HL-60/S4 treated with phorbol 12-myristate 13-acetate at 8.2 ng/mL for 4 days and 3 days (cell line): ENCODE measurements around the gene UBASH3A.

Experiments used
- in situ Hi-C: fragments of 300-500 bp; cut with MboI; formaldehyde crosslinking; loops from 2 replicates; pipeline ENCODE4 v1.15.0; 2022; ENCODE audit warnings: low sequenced_read_pairs

The UBASH3A gene

DNA sequence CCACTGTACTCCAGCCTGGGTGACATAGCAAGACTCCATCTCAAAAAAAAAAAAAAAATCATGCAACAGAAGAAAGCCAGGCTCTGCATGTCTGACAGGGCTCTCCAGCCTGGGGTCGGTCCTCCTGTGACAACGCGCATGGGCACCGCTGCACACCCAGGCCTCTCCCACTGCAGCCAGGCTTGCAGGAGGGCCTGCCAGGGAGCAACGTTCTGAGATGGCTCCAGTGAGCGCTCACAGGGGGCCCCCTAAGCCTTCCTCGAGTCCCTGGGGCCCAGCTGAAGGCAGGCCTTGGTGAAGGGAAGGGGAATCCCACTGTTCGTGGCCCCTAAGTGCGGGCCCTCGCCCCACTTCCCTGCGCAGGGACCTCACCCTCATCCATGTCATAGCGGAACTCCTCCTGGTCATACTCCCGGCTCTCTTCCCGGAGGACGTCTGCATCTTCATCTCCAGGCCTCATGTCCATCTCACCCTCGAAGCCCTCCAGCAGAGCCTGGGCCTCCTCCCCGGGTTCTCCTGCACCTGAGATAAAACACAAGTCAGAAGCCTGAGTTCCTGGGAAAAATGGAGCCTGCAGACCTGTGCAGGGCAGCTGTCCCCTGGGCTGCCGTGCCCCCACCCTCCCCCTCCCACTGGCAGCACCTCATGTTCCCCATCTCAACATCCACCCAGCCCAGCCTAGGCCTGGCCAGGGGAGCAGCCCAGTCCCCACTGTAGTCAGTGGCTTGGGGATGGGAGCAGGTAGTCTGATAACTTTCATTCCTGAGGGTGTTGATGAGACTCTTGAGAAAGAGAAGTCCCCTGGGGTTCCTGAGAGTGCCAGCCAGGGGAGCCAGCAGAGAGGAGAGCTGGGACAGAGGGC lies 72.1 kb downstream of the UBASH3A start:
- in situ Hi-C loops = no loop called here

- in situ Hi-C loops = no loop called here
Observed at GRCh38 chr21:42476388-42477331, 73.0 kb downstream of the UBASH3A start.

- in situ Hi-C loops = no loop called here
Observed at GRCh38 chr21:42478504-42478903, 74.8 kb downstream of the UBASH3A start.

DNA sequence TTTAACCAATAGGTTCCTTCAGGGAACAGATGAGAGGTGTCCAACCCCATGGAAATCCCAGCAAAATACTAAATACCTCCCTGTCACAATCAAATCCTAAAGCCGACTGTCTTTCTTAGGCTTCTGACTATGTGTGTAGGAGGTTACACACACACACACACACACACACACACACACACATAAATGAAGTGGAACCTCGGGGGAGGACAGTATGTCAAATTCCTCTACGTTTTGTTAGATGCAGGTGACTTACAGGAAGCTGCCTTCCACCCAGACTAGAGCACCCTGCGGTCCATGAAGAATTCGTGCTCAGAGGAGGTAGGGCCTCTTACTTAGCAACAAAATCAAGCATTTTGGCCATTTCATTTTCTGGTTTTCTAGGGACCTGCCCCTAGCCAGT lies 75.9 kb downstream of the UBASH3A start:
- in situ Hi-C loops = no loop called here

DNA sequence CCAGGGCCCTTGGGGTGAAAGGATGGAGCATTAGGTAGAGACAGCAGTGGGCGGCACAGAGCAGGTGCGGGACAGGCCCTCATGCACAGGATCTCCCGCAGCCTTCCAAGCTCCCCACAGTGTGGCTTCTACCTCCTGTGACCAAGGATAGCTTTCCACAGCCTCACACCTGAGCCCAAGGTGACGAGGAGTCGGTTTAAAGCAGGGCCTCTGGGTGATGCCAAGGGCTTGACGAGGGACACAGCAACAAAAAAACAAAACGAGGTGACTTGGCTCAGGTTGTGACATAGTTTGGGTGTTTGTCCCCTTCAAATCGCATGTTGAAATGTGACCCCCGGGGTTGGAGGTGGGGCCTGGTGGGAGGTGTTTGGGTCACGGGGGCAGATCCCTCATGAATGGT lies 77.0 kb downstream of the UBASH3A start:
- in situ Hi-C loops = no loop called here

GRCh38 chr21:42481169-42481568 lies 77.5 kb downstream of the UBASH3A start:
- in situ Hi-C loops = no loop called here

GRCh38 chr21:42484966-42485365 lies 81.3 kb downstream of the UBASH3A start:
- in situ Hi-C loops = no loop called here

DNA sequence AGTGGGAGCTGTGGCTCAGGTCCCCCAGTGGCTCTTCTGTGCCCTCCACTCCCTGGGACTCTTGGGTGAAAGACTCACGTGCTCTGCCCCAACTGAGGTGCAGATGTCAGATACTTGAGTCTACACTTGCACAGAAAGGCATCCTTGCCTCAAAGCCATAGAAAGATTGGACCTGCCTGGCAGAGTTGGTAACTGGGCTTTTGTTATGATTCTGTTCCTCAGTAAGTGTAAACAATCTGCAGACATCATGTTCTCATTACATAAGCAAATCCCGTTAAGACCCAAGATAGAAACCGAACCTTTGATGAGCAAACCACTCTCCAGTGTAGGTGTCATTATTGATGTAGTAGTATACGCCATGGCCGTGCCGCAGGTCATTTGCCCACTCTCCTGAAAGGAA lies 82.4 kb downstream of the UBASH3A start:
- in situ Hi-C loops = no loop called here

GRCh38 chr21:42486531-42486930 lies 82.8 kb downstream of the UBASH3A start:
- in situ Hi-C loops = no loop called here

GRCh38 chr21:42489006-42489563 lies 85.4 kb downstream of the UBASH3A start:
- in situ Hi-C loops = no loop called here

GRCh38 chr21:42489991-42490390 lies 86.3 kb downstream of the UBASH3A start:
- in situ Hi-C loops = no loop called here

DNA sequence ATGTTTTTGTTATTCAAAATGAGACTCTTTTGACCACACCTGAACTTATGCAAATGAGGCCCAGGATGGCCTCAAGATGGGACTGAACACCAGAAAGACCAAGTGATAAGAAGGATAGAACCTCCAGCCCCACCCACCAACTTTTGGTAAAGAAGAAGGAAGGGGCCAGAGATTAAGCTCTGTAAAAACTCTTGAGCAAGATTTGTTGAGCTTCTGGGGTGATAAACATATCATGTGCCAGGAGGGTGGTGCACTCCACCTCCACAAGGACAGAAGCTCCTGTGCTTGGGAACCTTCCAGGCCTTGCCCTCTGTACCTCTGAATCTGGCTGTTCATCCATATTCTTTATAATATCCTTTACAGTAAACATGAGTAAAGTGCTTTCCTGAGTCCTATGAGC lies 87.0 kb downstream of the UBASH3A start:
- in situ Hi-C loops = no loop called here

GRCh38 chr21:42491328-42491727 lies 87.6 kb downstream of the UBASH3A start:
- in situ Hi-C loops = no loop called here

DNA sequence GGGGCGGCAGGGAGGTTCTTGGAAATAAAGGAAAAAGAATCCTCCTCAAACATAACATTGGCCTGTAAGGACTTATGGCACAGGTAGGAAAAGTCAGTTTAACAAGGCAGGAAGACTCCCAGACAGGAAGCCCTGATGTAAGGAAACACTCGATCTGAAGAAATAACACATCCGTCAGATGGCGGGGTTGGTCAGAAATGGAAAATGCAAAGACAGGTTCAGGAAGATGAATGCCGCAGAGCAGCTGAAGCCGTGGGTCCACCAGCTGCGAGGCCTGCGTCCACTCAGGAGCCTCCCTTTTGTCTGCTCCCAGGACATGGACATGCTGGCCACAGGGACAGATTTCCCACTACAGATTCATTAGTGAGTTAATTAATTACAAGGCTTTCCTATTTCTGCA lies 88.5 kb downstream of the UBASH3A start:
- in situ Hi-C loops = no loop called here

DNA sequence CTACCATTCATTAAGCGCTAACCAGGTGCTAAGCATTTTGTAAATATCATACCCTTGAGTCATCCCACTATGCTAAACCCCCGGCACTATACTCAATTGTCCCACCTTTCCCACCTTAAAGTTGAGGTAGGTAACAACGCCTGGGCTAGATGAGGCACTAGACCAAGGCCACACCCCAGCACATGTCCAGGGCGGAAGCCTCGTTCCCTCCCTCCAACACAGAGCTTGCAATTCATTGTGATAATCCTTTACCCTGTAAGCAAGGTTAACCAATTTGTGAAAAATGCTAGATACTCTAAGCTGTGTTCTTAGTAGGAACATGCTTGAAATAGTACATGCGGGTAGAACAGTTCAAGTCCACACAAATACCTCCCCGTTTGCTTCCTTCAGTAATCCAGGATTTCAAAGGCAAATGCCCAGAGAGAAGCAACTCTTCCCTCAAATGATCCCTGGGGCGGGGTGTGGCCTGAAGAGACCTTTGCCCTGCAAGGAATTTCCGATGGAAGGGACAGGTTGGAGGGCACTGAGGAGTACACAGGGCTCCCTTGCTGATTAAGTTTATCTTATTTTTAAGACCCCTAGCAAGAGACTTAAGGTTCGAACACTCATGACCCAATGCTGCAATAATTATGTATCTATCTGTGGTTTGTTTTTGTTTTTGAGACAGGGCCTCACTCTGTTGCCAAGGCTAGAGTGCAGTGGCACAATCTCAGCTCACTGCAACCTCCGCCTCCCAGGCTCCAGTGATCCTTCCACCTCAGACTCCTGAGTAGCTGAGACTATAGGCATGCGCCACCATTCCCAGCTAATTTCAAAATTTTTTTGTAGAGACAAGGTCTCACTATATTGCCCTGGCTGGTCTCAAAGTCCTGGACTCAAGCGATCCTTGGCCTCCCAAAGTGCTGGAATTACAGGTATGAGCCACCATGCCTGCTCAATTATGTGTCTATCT lies 89.7 kb downstream of the UBASH3A start:
- in situ Hi-C loops = no loop called here

DNA sequence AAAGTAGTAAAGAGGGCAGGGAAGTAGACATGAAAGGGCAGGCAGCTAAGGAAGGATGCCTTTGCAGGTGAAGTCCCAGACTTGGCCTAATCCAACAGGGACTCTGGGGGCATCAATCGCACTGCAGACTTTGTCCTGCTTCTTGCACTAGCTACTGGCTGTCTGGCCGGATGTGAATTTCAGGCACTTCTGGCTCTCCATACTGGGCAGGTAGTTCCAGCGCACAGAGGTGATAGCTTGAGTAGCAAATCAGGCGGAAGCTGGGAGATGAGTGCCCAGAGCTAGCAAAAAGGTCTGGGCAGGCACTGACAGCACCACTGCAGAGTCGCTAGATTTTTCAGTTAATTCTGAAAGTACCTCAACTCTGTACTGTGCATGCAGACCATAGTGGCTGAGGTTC lies 91.3 kb downstream of the UBASH3A start:
- in situ Hi-C loops = no loop called here

DNA sequence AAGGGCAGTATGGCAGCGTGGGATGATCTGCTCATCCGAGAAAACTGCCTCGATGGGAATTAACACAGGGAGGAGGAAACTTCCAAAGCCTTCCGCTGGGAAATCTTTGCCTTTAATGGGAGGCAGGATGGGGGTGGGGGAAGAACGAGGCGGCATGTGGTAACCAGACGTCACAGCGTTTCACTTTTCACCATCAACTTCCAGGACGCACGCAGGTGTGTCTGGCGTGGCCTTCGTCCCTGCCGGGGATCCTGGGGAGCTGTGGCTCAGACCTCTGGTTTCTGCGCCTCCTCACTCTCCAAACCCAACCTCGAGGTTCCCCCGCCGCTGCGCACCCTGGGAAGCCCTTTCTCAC lies 92.0 kb downstream of the UBASH3A start:
- in situ Hi-C loops = no loop called here

DNA sequence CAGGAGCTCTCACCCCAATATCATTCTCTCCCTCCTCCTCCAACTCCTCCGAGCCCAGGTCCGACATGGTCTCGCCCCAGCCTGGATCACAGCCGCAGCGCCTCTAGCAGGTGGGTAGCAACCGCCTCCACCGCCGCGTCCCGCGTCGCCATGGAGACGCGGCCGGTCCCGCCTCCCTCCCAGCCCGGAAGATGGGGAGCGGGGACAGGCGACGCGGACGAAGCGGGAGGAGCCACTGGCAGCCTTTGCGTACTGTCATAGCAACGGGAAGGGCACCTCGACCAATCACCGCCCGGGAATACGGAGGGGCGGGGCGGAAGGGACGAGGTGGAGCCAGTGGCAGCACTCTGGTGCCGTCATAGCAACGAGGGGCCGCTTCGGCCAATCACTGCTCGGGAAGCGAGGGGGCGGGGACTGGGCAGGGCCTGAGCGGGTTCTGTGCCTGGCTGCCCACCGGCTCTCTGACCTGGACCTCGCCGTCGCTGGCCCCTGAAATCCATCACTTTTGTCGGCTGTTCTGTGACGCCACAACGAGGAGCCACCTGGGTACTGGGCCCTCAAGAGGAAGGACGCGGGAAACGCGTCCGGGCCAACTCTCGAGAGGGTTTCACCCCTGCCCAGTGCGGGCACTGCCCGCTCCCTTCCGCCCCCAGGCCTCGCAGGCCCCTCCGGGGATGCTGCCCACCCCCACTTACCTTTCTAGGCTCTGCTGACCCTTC lies 92.6 kb downstream of the UBASH3A start, which contains the start of gene RSPH1:
Gene RSPH1 (minus strand): TSS at position 105 of the 719 bp plus-strand sequence. CDS start 38 bp downstream, at position 67.
- in situ Hi-C loops = no loop called here

- in situ Hi-C loops = no loop called here
Observed at GRCh38 chr21:42496839-42497202, 93.1 kb downstream of the UBASH3A start.
